ENCODE data around the gene MIPOL1. TPM values are rescaled to one million over a fixed set of nuclear protein-coding genes. Genes with fewer than 3 reads are reported as not detected.
A peak's percentile ranks its signal among the peaks of the same experiment; 100 is the strongest.
"Not testable (repeated sequence)": the region's sequence is repeated elsewhere in the genome, so short reads cannot be mapped to it uniquely, and the experiment has no call there.

MIPOL1 gene
- total and polyA plus RNA-seq, 9 of the 15 experiments (the other 6 are each of a cell fraction or from before 2014, with no cell fraction given) = 6.7 to 21.9 (median 12.4) TPM

GRCh38 chr14:37397157-37397940 is 199.6 kb downstream of the MIPOL1 start:
- H3K27me3 ChIP-seq (ENCODE audit: control insufficient read depth in 2 of 2, insufficient read depth in 2 of 2, low read length in 2 of 2); FAIRE-seq; H4K20me1 ChIP-seq (replicated peaks; ENCODE audit: control insufficient read depth, insufficient read depth, low read length); ATAC-seq; H3K9me3 ChIP-seq (replicated peaks; ENCODE audit: control insufficient read depth, insufficient read depth, low read depth, low read length); BruUV-seq (replicated peaks); H3K9ac ChIP-seq (ENCODE audit: insufficient read depth in 1 of 2, low read depth in 2 of 2, low read length in 2 of 2); H3K4me3 ChIP-seq; H3K4me2 ChIP-seq (ENCODE audit: insufficient read depth, low read length); H3K79me2 ChIP-seq (ENCODE audit: control insufficient read depth, insufficient read depth, low read length); H3K9me1 ChIP-seq (ENCODE audit: control insufficient read depth, insufficient read depth, low read length); POLR2A ChIA-PET; intact Hi-C loops (cut with micrococcal nuclease); CTCF ChIA-PET (ENCODE audit: low intra/inter-chr PET ratio); H3K4me1 ChIP-seq (replicated peaks in 1 of 2; ENCODE audit: control insufficient read depth in 2 of 2, insufficient read depth in 2 of 2, low read length in 2 of 2); DNase-seq (ENCODE audit: extremely low read depth in 1 of 4, low spot score in 3 of 4); H2AFZ ChIP-seq (ENCODE audit: low read depth, low read length); in situ Hi-C loops (cut with MboI); H3K36me3 ChIP-seq (ENCODE audit: control insufficient read depth, insufficient read depth, low read length); H3K27ac ChIP-seq (ENCODE audit: extremely low read depth, low read depth, low read length): not testable (repeated sequence)
- 58% methylated on average over 7 of the region's 8 CpGs for WGBS (ENCODE audit: insufficient coverage, low coverage, missing lambda C conversion rate)
- 0 out of 2 replicates have a peak, but pooled peaks have one; percentile 16 for TF ChIP-seq NFE2 (IDR thresholded peaks at IDR 0.05; ENCODE audit: low read depth)
- peak; percentile 49 for TF ChIP-seq NFIC (IDR thresholded peaks at IDR 0.05)

- H2AFZ ChIP-seq (ENCODE audit: low read depth, low read length) = no peak overlapping the region
- H3K4me2 ChIP-seq (ENCODE audit: insufficient read depth, low read length) = no peak overlapping the region
- H3K9ac ChIP-seq (ENCODE audit: insufficient read depth in 1 of 2, low read depth in 2 of 2, low read length in 2 of 2) = no peak overlapping the region
- H3K79me2 ChIP-seq (ENCODE audit: control insufficient read depth, insufficient read depth, low read length) = no peaks in the 10 kb centered on the region
- in situ Hi-C loops (cut with MboI) (no loop called here), intact Hi-C loops (cut with micrococcal nuclease) (no loop called here)
- no peaks in the 10 kb centered on the region for H3K9me1 ChIP-seq (ENCODE audit: control insufficient read depth, insufficient read depth, low read length)
- H3K27ac ChIP-seq (ENCODE audit: extremely low read depth, low read depth, low read length) = no peak overlapping the region
- ChIA-PET POLR2A (no interaction called here), CTCF (ENCODE audit: low intra/inter-chr PET ratio) (no interaction called here)
- no peak for FAIRE-seq
- no peaks in the 10 kb centered on the region for H3K27me3 ChIP-seq (ENCODE audit: control insufficient read depth in 2 of 2, insufficient read depth in 2 of 2, low read length in 2 of 2)
- H4K20me1 ChIP-seq (replicated peaks; ENCODE audit: control insufficient read depth, insufficient read depth, low read length) = no peaks in the 10 kb centered on the region
- H3K9me3 ChIP-seq (replicated peaks; ENCODE audit: control insufficient read depth, insufficient read depth, low read depth, low read length) = no peaks in the 10 kb centered on the region
- DNase-seq (ENCODE audit: extremely low read depth in 1 of 4, low spot score in 3 of 4) = no peak
- BruUV-seq (replicated peaks) = no TSS peak
- 69% methylated on average over 2 of the region's 3 CpGs for WGBS (ENCODE audit: insufficient coverage, low coverage, missing lambda C conversion rate)
- H3K4me1 ChIP-seq (replicated peaks in 1 of 2; ENCODE audit: control insufficient read depth in 2 of 2, insufficient read depth in 2 of 2, low read length in 2 of 2) = no peaks in the 10 kb centered on the region; a peak in 1 of 5 replicates
- no peak for ATAC-seq
- no peak overlapping the region for H3K4me3 ChIP-seq
- no peaks in the 10 kb centered on the region for H3K36me3 ChIP-seq (ENCODE audit: control insufficient read depth, insufficient read depth, low read length)
- TF ChIP-seq THRAP3 (IDR thresholded peaks at IDR 0.05; ENCODE audit: borderline replicate concordance) (no peak), MXI1 (IDR thresholded peaks at IDR 0.05; ENCODE audit: low read depth, low read length) (no peak), PREB (CRISPR knock-in tag; IDR thresholded peaks at IDR 0.05) (no peak), U2AF2 (optimal IDR thresholded peaks at IDR 0.05; ENCODE audit: low read depth, low read length) (no peak), SREBF2 (CRISPR knock-in tag; IDR thresholded peaks at IDR 0.05) (no peak), HINFP (tag; conservative IDR thresholded peaks at IDR 0.05; ENCODE audit: low read depth) (no peak), ERF (CRISPR knock-in tag; IDR thresholded peaks at IDR 0.05) (no peak), ELF2 (CRISPR knock-in tag; IDR thresholded peaks at IDR 0.05) (no peak), FOXJ3 (CRISPR knock-in tag; IDR thresholded peaks at IDR 0.05) (no peak), OTX1 (CRISPR knock-in tag; IDR thresholded peaks at IDR 0.05) (no peak)
- TF ChIP-seq, protein P1, sequence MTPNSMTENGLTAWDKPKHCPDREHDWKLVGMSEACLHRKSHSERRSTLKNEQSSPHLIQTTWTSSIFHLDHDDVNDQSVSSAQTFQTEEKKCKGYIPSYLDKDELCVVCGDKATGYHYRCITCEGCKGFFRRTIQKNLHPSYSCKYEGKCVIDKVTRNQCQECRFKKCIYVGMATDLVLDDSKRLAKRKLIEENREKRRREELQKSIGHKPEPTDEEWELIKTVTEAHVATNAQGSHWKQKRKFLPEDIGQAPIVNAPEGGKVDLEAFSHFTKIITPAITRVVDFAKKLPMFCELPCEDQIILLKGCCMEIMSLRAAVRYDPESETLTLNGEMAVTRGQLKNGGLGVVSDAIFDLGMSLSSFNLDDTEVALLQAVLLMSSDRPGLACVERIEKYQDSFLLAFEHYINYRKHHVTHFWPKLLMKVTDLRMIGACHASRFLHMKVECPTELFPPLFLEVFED (CRISPR knock-in tag; conservative IDR thresholded peaks at IDR 0.05) = no peak
These were observed 200.1 kb downstream of the MIPOL1 start for GRCh38 chr14:37397941-37398215.

All from K562 (cell line).